Measurements from ENCODE around the gene NPC1. TPM values are rescaled to one million over a fixed set of nuclear protein-coding genes. Genes with fewer than 3 reads are reported as not detected.
A peak's percentile ranks its signal among the peaks of the same experiment; 100 is the strongest.
"Not testable (repeated sequence)": the region's sequence is repeated elsewhere in the genome, so short reads cannot be mapped to it uniquely, and the experiment has no call there.

The NPC1 gene
- total RNA-seq, 4 donors from 2014 or later: 16.9 to 73.7 (median 43.6) TPM

- TF ChIP-seq, protein P1, sequence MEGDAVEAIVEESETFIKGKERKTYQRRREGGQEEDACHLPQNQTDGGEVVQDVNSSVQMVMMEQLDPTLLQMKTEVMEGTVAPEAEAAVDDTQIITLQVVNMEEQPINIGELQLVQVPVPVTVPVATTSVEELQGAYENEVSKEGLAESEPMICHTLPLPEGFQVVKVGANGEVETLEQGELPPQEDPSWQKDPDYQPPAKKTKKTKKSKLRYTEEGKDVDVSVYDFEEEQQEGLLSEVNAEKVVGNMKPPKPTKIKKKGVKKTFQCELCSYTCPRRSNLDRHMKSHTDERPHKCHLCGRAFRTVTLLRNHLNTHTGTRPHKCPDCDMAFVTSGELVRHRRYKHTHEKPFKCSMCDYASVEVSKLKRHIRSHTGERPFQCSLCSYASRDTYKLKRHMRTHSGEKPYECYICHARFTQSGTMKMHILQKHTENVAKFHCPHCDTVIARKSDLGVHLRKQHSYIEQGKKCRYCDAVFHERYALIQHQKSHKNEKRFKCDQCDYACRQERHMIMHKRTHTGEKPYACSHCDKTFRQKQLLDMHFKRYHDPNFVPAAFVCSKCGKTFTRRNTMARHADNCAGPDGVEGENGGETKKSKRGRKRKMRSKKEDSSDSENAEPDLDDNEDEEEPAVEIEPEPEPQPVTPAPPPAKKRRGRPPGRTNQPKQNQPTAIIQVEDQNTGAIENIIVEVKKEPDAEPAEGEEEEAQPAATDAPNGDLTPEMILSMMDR (IDR thresholded peaks at IDR 0.05): no peak
- TF ChIP-seq POLR2A (IDR thresholded peaks at IDR 0.05): no peak
- H3K36me3 ChIP-seq: peaks cover 19 to 89% (median 27%) of the 10 kb centered on the region in 3 donors
Observed at GRCh38 chr18:23519734-23520133, 66.6 kb downstream of the NPC1 start.

GRCh38 chr18:23515911-23516546 is 70.3 kb downstream of the NPC1 start:
- 32 to 38% methylated on average over 16 to 17 of the region's 17 CpGs for WGBS, 2 donors
- peak; percentile 8 for DNase-seq
- Histone ChIP-seq H3K27me3 (no peaks in the 10 kb centered on the region), H3K9me3 (no peaks in the 10 kb centered on the region), H3K4me1 (peaks cover 0 to 33% (median 4%) of the 10 kb centered on the region in 3 donors), H3K4me3 (no peak overlapping the region), H3K36me3 (peaks cover 13 to 86% (median 19%) of the 10 kb centered on the region in 3 donors), H3K27ac (peak overlapping the region; percentile 0 to 69 (median 64))
- TF ChIP-seq, protein P1 (IDR thresholded peaks at IDR 0.05): peak; percentile 35 to 86 (median 80)
- TF ChIP-seq POLR2A (IDR thresholded peaks at IDR 0.05): no peak
- intact Hi-C loops (cut with DNase I): no loop called here

More at GRCh38 chr18:23519734-23520133, 66.6 kb downstream of the NPC1 start:
- Histone ChIP-seq H3K4me1 (peaks cover 0 to 61% (median 29%) of the 10 kb centered on the region in 3 donors), H3K4me3 (no peak overlapping the region), H3K27me3 (no peaks in the 10 kb centered on the region), H3K9me3 (no peaks in the 10 kb centered on the region), H3K27ac (peak overlapping the region in 2 of 4 donors; percentile 65 to 74)
- 64 to 76% methylated on average over 3 to 4 of the region's 4 CpGs for WGBS, 2 donors
- intact Hi-C loops (cut with DNase I): no loop called here
- DNase-seq: no peak

DNA sequence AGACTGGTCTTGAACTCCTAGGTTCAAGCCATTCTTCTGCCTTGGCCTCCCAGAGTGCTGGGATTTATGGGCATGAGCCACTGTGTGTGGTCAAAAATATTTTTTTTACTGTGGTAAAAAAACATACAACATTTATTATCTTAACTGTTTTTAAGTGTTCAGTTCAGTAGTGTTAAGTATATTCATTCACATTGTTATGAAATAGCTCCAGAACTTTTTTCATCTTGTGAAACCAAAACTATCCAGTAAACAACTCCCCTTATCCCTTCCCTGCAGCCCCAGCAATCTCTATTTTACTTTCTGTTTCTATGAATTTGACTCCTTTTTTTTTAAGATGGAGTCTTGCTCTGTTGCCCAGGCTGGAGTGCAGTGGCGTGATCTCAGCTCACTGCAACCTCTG is 73.7 kb downstream of the NPC1 start:
- H3K36me3 ChIP-seq: peaks cover 0 to 86% (median 10%) of the 10 kb centered on the region in 3 donors
- WGBS, 2 donors: 86 to 87% methylated on average over 1 of the region's 1 CpG
- TF ChIP-seq POLR2A (IDR thresholded peaks at IDR 0.05): no peak
- TF ChIP-seq, protein P1 (IDR thresholded peaks at IDR 0.05): no peak

GRCh38 chr18:23512216-23512615 is 74.1 kb downstream of the NPC1 start:
- H3K27me3 ChIP-seq; H3K9me3 ChIP-seq; DNase-seq; intact Hi-C loops (cut with DNase I); H3K4me3 ChIP-seq: not testable (repeated sequence)
- Histone ChIP-seq H3K36me3 (peaks cover 0 to 86% (median 9%) of the 10 kb centered on the region in 3 donors), H3K27ac (peak overlapping the region in 1 of 4 donors; percentile 22), H3K4me1 (peaks cover 0 to 24% (median 3%) of the 10 kb centered on the region in 3 donors)
- 76 to 79% methylated on average over 7 of the region's 7 CpGs for WGBS, 2 donors

More for the DNA sequence above, 73.7 kb downstream of the NPC1 start:
- intact Hi-C loops (cut with DNase I): no loop called here
- Histone ChIP-seq H3K4me1 (peaks cover 0 to 21% (median 3%) of the 10 kb centered on the region in 3 donors), H3K27me3 (no peaks in the 10 kb centered on the region), H3K9me3 (no peaks in the 10 kb centered on the region), H3K4me3 (no peak overlapping the region), H3K27ac (peak overlapping the region in 1 of 4 donors; percentile 22)
- DNase-seq: no peak

DNA sequence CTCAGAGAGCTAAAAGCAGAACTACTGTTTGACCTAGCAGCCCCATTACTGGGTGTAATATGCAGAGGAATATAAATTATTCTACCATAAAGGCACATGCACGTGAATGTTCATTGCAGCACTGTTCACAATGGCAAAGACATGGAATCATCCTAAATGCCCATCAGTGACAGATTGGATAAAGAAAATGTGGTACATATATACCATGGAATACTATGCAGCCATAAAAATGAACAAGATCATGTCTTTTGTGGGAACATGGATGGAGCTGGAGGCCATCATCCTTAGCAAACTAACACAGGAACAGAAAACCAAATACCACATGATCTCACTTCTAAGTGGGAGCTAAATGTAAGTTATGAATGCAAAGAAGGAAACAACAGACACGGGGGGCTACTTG is 75.4 kb downstream of the NPC1 start:
- Histone ChIP-seq H3K36me3 (peaks cover 0 to 83% (median 9%) of the 10 kb centered on the region in 3 donors), H3K4me1 (peaks cover 0 to 24% (median 3%) of the 10 kb centered on the region in 3 donors)
- H3K4me3 ChIP-seq: not testable (repeated sequence)

DNA sequence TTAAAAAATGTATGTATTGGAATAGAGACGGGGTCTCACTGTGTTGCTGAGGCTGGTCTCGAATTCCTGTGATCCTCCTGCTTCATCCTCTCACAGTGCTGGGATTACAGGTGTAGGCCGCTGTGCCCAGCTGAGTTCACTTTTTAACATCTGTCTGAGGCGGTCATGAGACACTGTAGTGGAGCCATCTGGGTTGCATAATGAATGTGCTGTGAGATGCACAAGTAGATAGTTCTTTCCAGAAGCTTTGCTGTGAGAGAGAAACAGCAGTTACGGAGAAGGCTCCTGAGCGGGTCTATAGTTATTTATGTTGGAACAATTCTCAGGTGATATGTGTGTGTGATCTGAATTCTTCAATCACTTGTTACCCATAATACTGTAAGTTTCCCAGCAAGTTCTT is 79.9 kb downstream of the NPC1 start:
- WGBS, 2 donors: 92 to 93% methylated on average over 6 of the region's 6 CpGs
- Histone ChIP-seq H3K36me3 (peaks cover 0 to 52% (median 9%) of the 10 kb centered on the region in 3 donors), H3K4me3 (no peak overlapping the region), H3K9me3 (no peaks in the 10 kb centered on the region), H3K27ac (no peak overlapping the region), H3K27me3 (no peaks in the 10 kb centered on the region), H3K4me1 (peaks cover 9 to 38% (median 18%) of the 10 kb centered on the region in 3 donors)
- no peak for DNase-seq
- TF ChIP-seq, protein P1 (IDR thresholded peaks at IDR 0.05): no peak
- TF ChIP-seq POLR2A (IDR thresholded peaks at IDR 0.05): no peak
- intact Hi-C loops (cut with DNase I): no loop called here

More for the DNA sequence above, 75.4 kb downstream of the NPC1 start:
- WGBS, 2 donors: 91 to 95% methylated on average over 2 of the region's 2 CpGs
- H3K9me3 ChIP-seq; H3K27ac ChIP-seq; intact Hi-C loops (cut with DNase I); H3K27me3 ChIP-seq; DNase-seq: not testable (repeated sequence)

Data from esophagus squamous epithelium (tissue), 5 donors.